ENCODE measurements around the gene TXN.
"Not testable (repeated sequence)": the region's sequence is repeated elsewhere in the genome, so short reads cannot be mapped to it uniquely, and the experiment has no call there.

The TXN gene

GRCh38 chr9:110257097-110257841, 962 bp upstream of the TXN start:
- DNase-seq: no peak

DNA sequence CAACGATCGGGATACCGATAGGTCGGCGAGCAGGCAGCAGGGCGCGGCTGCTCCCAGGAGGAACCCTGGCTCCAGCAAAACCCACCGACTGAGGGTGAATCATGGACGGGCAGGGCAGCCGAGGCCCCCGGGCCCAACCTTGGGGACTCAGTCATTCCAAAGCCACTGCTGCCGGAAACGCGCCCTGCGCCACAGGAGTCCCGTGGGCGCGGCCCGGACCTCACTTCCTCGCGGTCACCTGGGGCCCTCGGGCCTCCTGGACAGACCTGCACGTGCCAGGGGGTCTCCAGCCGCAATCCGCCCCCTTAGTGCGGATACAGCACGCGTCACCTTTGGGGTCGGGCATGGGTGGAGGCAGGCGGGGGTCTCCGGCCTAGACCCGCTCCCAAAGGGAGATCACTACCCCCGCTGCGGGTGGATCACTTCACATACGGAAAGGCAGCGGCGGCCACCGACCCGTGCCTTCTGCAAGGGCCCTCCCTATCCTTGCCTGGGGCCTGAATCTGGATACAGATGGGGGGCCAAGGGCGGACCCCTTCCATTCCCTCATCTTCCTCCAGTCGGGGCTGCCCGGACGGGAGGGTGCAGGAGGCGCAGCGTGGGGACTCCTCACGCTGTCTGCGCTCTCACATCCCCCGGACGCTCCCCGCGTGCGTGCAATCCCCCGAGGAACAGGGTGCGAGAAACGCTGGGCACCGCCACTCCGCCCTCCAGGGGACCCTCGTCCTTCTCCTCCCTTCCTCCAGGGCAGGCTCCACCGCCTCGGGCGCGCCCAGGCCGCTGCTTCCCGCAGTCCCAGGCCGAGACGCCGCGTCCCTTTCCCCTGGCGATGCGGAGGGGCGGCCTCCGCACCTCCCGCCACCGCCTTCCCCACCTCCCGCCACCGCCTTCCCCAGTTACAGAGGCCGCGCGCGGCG, 586 bp downstream of the TXN start:
- DNase-seq: no peak

DNA sequence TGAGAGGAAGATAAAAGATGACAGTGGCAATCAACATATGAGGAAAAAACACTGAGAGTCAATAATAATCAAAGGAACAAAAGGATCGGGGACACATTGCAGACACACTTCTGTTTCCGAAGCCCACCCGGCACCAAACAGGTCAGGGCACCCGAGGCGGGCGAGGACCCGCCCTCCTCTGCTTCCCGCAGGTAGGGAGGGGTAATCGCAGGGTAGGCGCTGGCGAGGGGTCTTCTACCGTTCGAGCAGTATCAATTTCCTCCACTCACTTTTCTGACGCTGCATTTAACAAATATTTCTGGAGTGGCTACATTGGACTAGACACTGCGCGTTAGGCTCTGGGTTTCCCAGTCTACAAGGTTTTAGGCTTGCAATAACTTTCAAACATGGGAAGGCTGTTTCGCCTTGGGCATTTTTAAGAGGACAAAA, 1.3 kb downstream of the TXN start:
- no peak for DNase-seq

- no peak for DNase-seq
These were observed 1.8 kb downstream of the TXN start for GRCh38 chr9:110254500-110254899.

- DNase-seq: no peak
These were observed 3.7 kb downstream of the TXN start for GRCh38 chr9:110252509-110253139.

- DNase-seq: not testable (repeated sequence)
These were observed 4.5 kb downstream of the TXN start for GRCh38 chr9:110251770-110252169.

GRCh38 chr9:110251212-110251611, 5.1 kb downstream of the TXN start:
- DNase-seq: no peak

DNA sequence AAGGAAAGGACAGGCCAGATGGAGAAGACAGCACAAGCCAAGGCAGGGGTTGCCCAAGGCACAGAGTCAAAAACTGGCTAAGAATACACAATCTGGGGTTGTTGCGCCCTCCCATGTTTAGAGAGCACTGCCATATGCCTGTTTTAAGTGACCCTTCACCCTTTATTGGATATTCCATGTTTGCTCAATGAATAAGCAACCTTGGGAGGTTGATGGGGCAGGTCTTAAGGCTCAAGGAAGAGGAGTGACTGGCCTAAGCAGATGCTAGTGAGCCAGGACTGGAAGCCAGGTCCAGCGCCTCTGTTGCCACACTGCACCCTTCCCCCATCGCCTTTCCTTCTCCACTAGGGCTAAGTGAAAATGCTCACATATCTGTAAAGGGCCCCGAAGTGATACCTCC, 6.7 kb downstream of the TXN start:
- DNase-seq: no peak

DNA sequence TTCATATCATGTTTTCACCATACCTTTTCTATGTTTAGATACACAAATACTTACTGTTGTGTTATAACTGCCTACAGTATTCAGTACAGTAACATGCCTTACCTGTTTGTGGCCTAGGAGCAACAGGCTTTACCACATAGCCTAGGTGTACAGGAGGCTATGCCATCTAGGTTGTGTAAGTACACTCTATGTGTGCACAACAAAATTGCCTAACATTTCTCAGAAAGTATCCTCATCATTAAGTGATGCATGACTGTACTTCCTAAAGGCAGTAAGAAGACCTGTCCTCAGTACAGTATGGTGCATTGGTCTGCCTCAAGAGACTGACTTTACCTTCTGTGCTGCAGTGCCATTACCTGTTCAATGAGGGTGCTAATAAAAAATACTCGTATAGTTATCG, 7.9 kb downstream of the TXN start:
- DNase-seq: no peak

GRCh38 chr9:110246214-110246613, 10.1 kb downstream of the TXN start:
- no peak for DNase-seq

- DNase-seq: no peak
These were observed 11.7 kb downstream of the TXN start for GRCh38 chr9:110244616-110245015.

- no peak for DNase-seq
These were observed 14.4 kb downstream of the TXN start for GRCh38 chr9:110241858-110242321.

- DNase-seq: no peak
These were observed 14.9 kb downstream of the TXN start for GRCh38 chr9:110241260-110241857.

GRCh38 chr9:110240198-110240597, 16.1 kb downstream of the TXN start:
- DNase-seq: no peak

GRCh38 chr9:110228321-110228720, 28.0 kb downstream of the TXN start:
- DNase-seq: no peak

DNA sequence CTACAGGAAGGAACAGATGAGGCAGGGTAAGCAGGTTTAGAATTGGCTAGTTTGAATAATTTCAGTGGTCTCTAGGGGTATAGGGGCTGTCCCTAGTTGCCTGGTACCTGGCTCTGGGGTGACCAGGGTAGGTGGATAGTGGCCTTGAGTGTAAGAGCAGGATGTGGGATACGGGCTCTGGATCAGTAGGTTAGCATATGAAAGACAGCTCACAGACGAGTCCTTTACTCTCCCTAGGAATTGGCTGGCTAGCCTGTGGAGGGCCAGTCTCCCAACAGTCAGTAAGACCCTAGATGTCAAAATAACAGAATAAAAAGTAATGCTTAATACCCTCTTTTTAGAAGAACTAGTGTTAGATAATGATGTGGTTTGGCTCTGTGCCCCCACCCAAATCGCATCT, 31.7 kb downstream of the TXN start:
- DNase-seq: no peak

DNA sequence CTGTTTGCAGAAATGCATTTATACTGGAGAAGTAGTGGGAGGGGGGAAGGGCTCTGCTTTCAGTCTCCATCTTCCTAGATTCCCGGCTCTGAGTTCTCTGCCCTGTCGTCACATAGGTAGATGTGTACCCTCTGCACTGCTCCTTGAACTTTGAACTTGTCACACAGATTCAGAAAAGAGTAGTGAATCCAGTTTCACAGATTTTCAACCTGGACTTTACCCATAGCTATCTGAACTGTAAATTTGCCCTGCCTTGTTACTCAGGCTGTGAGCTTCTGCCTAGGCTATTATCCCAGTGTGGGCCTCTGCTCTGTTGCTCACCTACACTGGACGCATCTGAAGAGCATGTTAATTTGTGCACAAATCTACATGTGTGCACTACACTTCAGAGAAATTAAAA, 35.5 kb downstream of the TXN start:
- no peak for DNase-seq

DNA sequence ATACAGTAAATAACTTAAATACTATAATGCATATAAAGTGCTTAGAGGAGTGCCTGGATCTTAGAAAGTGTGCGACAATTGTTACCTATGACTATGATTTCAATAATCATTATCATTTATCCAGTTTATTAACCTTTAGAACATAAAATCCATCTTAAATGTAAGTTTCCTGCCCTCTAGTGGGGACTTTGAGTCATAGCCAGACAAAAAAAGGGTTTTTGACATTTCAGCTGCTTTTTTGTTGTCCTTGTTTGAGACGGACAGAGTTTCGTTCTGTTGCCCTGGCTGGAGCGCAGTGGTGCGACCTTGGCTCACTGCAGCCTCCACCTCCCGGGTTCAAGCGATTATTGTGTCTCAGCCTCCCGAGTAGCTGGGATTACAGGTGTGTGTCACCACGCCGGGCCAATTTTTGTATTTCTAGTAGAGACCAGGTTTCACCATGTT, 38.6 kb downstream of the TXN start:
- no peak for DNase-seq

GRCh38 chr9:110214586-110215355, 41.5 kb downstream of the TXN start:
- DNase-seq: no peak

- no peak for DNase-seq
These were observed 42.2 kb downstream of the TXN start for GRCh38 chr9:110214090-110214489.

GRCh38 chr9:110213413-110214044, 42.8 kb downstream of the TXN start:
- DNase-seq: no peak

DNA sequence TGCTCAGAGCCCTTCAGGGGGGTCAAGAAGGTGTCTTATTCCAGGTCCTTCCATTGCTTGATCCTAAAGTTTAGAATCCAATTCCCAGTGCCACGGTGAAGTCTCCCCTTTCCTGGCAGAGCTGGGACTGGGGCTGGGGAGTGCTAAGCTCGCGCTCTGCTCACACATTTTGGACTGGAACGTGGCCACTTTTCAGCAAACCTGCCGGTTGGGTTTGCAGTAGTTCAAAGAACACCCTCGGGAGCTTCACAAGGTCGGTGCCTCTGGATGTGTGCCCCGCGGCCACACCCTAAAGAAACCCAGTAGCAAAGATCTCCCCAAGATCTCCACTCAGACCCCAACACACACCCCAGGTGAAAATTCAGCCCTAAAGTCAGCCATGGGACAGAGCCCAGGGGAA, 48.3 kb downstream of the TXN start, which contains the start of gene C9orf152:
C9orf152 (minus strand) TSS at position 129 of the 400 bp plus-strand sequence. CDS start 580 bp downstream, outside the sequence.
- DNase-seq: no peak

Measured in effector CD8-positive, alpha-beta T cell (primary cell).